Measurements from ENCODE around the gene GRIN2A. TPM values are rescaled to one million over a fixed set of nuclear protein-coding genes. Genes with fewer than 3 reads are reported as not detected.
A peak's percentile ranks its signal among the peaks of the same experiment; 100 is the strongest.

Gene GRIN2A
- total RNA-seq, 1 experiment from 2014 or later: 34.6 TPM

DNA sequence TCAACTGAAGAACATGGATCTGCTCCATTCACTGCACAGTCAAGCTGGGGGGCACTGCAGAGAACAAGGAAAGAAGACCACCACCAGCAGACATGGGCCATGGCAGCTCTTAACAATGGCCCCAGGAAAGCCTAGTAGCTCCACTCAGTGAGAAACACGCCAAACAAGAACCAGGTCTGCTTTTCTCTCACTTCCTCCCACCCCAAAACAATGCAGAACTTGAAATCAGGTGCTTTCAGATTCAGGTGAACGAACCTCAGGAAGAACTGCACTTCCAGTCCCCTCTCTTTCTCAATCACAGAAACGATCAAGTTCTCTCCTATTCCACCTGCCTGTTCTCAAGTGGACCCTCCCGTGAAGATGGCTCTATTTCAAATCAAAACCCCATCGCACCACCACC, 155.6 kb downstream of the GRIN2A start:
- Mint-ChIP-seq H3K4me3 (ENCODE audit: low read depth, unreplicated experiment) (no peak overlapping the region), H3K36me3 (ENCODE audit: insufficient read depth, unreplicated experiment) (no peaks in the 10 kb centered on the region), H3K4me1 (ENCODE audit: low read depth, unreplicated experiment) (peaks cover 16% of the 10 kb centered on the region), H3K27me3 (ENCODE audit: unreplicated experiment) (no peaks in the 10 kb centered on the region), H3K9me3 (ENCODE audit: low read depth, unreplicated experiment) (no peaks in the 10 kb centered on the region), H3K27ac (ENCODE audit: unreplicated experiment) (no peak overlapping the region)
- TF ChIP-seq, protein P1, sequence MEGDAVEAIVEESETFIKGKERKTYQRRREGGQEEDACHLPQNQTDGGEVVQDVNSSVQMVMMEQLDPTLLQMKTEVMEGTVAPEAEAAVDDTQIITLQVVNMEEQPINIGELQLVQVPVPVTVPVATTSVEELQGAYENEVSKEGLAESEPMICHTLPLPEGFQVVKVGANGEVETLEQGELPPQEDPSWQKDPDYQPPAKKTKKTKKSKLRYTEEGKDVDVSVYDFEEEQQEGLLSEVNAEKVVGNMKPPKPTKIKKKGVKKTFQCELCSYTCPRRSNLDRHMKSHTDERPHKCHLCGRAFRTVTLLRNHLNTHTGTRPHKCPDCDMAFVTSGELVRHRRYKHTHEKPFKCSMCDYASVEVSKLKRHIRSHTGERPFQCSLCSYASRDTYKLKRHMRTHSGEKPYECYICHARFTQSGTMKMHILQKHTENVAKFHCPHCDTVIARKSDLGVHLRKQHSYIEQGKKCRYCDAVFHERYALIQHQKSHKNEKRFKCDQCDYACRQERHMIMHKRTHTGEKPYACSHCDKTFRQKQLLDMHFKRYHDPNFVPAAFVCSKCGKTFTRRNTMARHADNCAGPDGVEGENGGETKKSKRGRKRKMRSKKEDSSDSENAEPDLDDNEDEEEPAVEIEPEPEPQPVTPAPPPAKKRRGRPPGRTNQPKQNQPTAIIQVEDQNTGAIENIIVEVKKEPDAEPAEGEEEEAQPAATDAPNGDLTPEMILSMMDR (IDR thresholded peaks at IDR 0.05; ENCODE audit: unreplicated experiment): no peak
- no peak for DNase-seq
- CTCF ChIA-PET: no interaction called here
- BruUV-seq (replicated peaks): no TSS peak
- intact Hi-C loops (cut with micrococcal nuclease; ENCODE audit: unreplicated experiment): no loop called here

DNA sequence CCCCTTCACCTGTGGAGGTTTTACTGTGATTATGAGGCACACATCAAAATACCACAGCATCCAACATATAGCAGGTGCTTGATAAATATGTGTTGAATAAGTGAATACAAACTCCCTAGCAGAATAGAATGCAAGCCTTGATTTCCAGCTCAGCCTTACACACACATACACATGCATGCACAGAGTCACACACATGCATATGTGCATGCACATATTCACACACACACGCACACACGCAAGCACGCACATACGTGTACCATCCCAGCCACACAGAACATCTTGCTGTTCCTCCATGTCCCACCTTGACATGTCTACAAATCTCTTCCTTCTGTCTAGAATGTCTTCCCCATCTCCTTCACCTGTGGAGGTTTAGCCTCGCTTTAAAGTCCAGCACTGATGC, 160.1 kb downstream of the GRIN2A start:
- DNase-seq: no peak
- peaks cover 16% of the 10 kb centered on the region for H3K4me1 Mint-ChIP-seq (ENCODE audit: low read depth, unreplicated experiment)
- no peaks in the 10 kb centered on the region for H3K27me3 Mint-ChIP-seq (ENCODE audit: unreplicated experiment)
- no TSS peak for BruUV-seq (replicated peaks)
- H3K9me3 Mint-ChIP-seq (ENCODE audit: low read depth, unreplicated experiment): no peaks in the 10 kb centered on the region
- no peak overlapping the region for H3K27ac Mint-ChIP-seq (ENCODE audit: unreplicated experiment)
- CTCF ChIA-PET: no interaction called here
- TF ChIP-seq, protein P1 (IDR thresholded peaks at IDR 0.05; ENCODE audit: unreplicated experiment): no peak
- no peak overlapping the region for H3K4me3 Mint-ChIP-seq (ENCODE audit: low read depth, unreplicated experiment)
- intact Hi-C loops (cut with micrococcal nuclease; ENCODE audit: unreplicated experiment): no loop called here
- no peaks in the 10 kb centered on the region for H3K36me3 Mint-ChIP-seq (ENCODE audit: insufficient read depth, unreplicated experiment)

DNA sequence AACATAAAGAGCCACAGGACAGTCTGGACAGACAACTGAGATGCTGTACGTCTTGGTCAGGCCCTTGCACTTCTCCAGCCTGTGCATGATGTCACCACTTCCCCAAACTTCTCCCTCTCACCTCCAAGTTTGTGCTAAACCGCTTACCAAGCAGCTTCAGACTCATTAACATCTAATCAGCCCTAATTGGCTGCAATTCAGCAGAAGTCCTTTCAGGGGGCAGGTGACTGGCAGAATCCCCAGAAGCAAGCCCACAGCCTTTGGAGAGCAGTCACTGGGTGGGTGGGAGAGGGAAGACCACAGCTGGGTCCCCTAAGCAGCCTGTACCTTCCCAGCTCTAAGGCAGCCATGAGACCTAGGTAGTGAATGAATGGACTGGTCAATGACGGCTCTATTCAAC, 161.4 kb downstream of the GRIN2A start:
- Mint-ChIP-seq H3K27me3 (ENCODE audit: unreplicated experiment) (no peaks in the 10 kb centered on the region), H3K9me3 (ENCODE audit: low read depth, unreplicated experiment) (no peaks in the 10 kb centered on the region), H3K4me3 (ENCODE audit: low read depth, unreplicated experiment) (no peak overlapping the region), H3K4me1 (ENCODE audit: low read depth, unreplicated experiment) (peaks cover 9% of the 10 kb centered on the region), H3K27ac (ENCODE audit: unreplicated experiment) (no peak overlapping the region), H3K36me3 (ENCODE audit: insufficient read depth, unreplicated experiment) (no peaks in the 10 kb centered on the region)
- no peak for DNase-seq
- no TSS peak for BruUV-seq (replicated peaks)
- CTCF ChIA-PET: interaction anchor here (0.6 kb wide), 3 partner anchors 72 to 296 kb away, joined by 3 to 5 read pairs (median 5); no protein-coding TSS in a partner anchor
- intact Hi-C loops (cut with micrococcal nuclease; ENCODE audit: unreplicated experiment): no loop called here
- TF ChIP-seq, protein P1 (IDR thresholded peaks at IDR 0.05; ENCODE audit: unreplicated experiment): no peak

DNA sequence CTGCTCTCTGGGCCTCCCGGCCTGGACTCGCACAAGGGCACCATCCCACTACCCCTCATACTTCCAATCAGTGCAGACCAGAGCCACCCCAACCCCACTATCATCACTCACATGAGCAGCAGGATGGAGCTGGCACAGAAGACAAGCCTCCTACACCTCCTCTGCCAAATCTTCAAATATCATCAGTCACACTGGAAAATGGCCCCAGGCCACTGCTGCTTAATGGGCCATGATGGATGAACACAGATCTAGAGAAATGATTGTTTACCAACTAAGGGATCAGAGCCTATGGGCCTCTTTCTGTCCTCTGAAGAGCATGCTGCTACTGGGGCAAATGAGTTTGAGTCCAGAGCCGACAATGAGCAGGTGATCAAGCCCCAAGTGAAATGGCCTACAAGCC, 165.5 kb downstream of the GRIN2A start:
- Mint-ChIP-seq H3K9me3 (ENCODE audit: low read depth, unreplicated experiment) (no peaks in the 10 kb centered on the region), H3K36me3 (ENCODE audit: insufficient read depth, unreplicated experiment) (no peaks in the 10 kb centered on the region), H3K27me3 (ENCODE audit: unreplicated experiment) (no peaks in the 10 kb centered on the region), H3K4me3 (ENCODE audit: low read depth, unreplicated experiment) (no peak overlapping the region), H3K27ac (ENCODE audit: unreplicated experiment) (peak overlapping the region; percentile 2), H3K4me1 (ENCODE audit: low read depth, unreplicated experiment) (peaks cover 20% of the 10 kb centered on the region)
- no peak for DNase-seq
- CTCF ChIA-PET: interaction anchor here (0.6 to 1.3 kb wide), 2 partner anchors 9 to 1390 kb away, joined by 3 read pairs; no protein-coding TSS in a partner anchor
- no TSS peak for BruUV-seq (replicated peaks)
- TF ChIP-seq, protein P1 (IDR thresholded peaks at IDR 0.05; ENCODE audit: unreplicated experiment): no peak
- intact Hi-C loops (cut with micrococcal nuclease; ENCODE audit: unreplicated experiment): no loop called here
